ENCODE measurements around the gene PAN3. TPM values are rescaled to one million over a fixed set of nuclear protein-coding genes. Genes with fewer than 3 reads are reported as not detected.

Gene PAN3
- total RNA-seq, 4 donors from 2014 or later, result 26.2 to 30.4 (median 27.1) TPM

DNA sequence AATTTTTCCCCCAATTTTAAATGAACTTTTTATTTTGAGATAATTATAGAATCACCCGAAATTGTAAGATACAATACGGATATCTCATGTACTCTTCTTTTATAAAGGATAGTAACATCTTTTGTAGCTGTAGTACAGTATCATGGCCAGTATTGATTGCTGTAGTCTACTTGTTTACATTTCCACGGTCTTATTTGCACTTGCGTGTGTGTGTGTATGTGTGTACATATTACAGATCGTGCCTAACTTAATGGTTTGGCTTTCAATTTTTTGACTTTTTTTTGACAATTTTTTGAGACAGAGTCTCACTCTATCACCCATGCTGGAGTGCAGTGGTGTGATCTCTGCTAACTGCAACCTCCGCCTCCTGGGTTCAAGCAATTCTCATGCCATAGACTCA is 6.7 kb downstream of the PAN3 start:
- Histone ChIP-seq H3K9me3 (no peaks in the 10 kb centered on the region), H3K27ac (replicated peaks in 1 of 4) (no peak overlapping the region), H3K4me1 (peaks cover 14 to 41% (median 33%) of the 10 kb centered on the region in 4 donors), H3K4me3 (no peak overlapping the region), H3K27me3 (no peaks in the 10 kb centered on the region), H3K36me3 (peaks cover 0 to 6% (median 0%) of the 10 kb centered on the region in 4 donors)
- TF ChIP-seq POLR2A (IDR thresholded peaks at IDR 0.05; ENCODE audit: low read depth) (no peak), EP300 (IDR thresholded peaks at IDR 0.05) (no peak), POLR2AphosphoS5 (IDR thresholded peaks at IDR 0.05) (no peak)
- TF ChIP-seq, protein P1, sequence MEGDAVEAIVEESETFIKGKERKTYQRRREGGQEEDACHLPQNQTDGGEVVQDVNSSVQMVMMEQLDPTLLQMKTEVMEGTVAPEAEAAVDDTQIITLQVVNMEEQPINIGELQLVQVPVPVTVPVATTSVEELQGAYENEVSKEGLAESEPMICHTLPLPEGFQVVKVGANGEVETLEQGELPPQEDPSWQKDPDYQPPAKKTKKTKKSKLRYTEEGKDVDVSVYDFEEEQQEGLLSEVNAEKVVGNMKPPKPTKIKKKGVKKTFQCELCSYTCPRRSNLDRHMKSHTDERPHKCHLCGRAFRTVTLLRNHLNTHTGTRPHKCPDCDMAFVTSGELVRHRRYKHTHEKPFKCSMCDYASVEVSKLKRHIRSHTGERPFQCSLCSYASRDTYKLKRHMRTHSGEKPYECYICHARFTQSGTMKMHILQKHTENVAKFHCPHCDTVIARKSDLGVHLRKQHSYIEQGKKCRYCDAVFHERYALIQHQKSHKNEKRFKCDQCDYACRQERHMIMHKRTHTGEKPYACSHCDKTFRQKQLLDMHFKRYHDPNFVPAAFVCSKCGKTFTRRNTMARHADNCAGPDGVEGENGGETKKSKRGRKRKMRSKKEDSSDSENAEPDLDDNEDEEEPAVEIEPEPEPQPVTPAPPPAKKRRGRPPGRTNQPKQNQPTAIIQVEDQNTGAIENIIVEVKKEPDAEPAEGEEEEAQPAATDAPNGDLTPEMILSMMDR (IDR thresholded peaks at IDR 0.05), result no peak
- 92% methylated on average over 6 of the region's 6 CpGs for WGBS
- intact Hi-C loops (cut with DNase I), result no loop called here
- no peak for DNase-seq (ENCODE audit: extremely low spot score)

DNA sequence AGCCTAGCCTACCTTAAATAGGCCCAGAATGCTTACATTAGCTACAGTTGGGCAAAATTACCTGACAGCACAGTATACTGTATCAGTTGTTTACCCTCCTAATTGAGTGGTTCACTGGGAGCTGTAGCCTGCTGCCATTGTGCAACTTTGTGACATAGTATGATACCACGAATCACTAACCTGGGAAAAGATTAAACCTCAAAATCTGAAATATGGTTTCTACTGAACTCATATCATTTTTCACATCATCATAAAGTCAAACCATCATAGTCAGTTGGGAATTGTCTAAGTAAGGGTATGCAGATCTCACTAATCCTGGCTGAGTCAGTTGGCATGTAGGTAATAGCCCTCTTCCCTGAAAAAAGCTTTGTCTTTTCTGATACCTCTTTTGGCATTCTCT is 9.2 kb downstream of the PAN3 start:
- DNase-seq (ENCODE audit: extremely low spot score), result no peak
- H3K27ac ChIP-seq (replicated peaks in 1 of 4), result no peak overlapping the region
- H3K4me1 ChIP-seq, result peaks cover 0 to 22% (median 12%) of the 10 kb centered on the region in 4 donors
- H3K36me3 ChIP-seq, result peaks cover 0 to 6% (median 0%) of the 10 kb centered on the region in 4 donors
- H3K4me3 ChIP-seq, result no peak overlapping the region
- no peaks in the 10 kb centered on the region for H3K27me3 ChIP-seq
- H3K9me3 ChIP-seq, result no peaks in the 10 kb centered on the region
- intact Hi-C loops (cut with DNase I), result no loop called here
- WGBS, result 92% methylated on average over 1 of the region's 1 CpG
- TF ChIP-seq EP300 (IDR thresholded peaks at IDR 0.05) (no peak), POLR2AphosphoS5 (IDR thresholded peaks at IDR 0.05) (no peak), POLR2A (IDR thresholded peaks at IDR 0.05; ENCODE audit: low read depth) (no peak)
- TF ChIP-seq, protein P1 (IDR thresholded peaks at IDR 0.05), result no peak

DNA sequence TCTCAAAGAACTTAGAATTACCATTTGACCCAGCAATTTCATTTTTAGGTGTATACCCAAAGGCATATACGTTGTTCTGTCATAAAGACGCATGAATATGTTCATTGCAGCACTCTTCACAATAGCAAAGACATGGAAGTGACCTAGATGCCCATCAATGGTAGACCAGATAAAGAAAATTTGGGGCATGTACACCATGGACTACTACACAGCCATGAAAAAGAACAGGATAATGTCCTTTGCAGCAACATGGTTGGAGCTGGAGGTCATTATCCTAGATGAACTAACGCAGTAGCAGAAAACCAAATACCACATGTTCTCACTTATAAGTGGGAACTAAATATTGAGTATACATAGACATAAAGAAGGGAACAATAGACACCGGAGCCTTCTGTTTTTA is 20.7 kb downstream of the PAN3 start:
- no peak for DNase-seq (ENCODE audit: extremely low spot score)
- Histone ChIP-seq H3K27ac (replicated peaks in 1 of 4) (no peak overlapping the region), H3K9me3 (no peaks in the 10 kb centered on the region), H3K4me1 (peaks cover 11 to 32% (median 20%) of the 10 kb centered on the region in 4 donors), H3K36me3 (no peaks in the 10 kb centered on the region), H3K4me3 (no peak overlapping the region), H3K27me3 (no peaks in the 10 kb centered on the region)
- intact Hi-C loops (cut with DNase I), result no loop called here
- WGBS, result 93% methylated on average over 4 of the region's 4 CpGs
- TF ChIP-seq, protein P1 (IDR thresholded peaks at IDR 0.05), result no peak
- no peak for TF ChIP-seq EP300 (IDR thresholded peaks at IDR 0.05)
- no peak for TF ChIP-seq POLR2AphosphoS5 (IDR thresholded peaks at IDR 0.05)
- no peak for TF ChIP-seq POLR2A (IDR thresholded peaks at IDR 0.05; ENCODE audit: low read depth)

DNA sequence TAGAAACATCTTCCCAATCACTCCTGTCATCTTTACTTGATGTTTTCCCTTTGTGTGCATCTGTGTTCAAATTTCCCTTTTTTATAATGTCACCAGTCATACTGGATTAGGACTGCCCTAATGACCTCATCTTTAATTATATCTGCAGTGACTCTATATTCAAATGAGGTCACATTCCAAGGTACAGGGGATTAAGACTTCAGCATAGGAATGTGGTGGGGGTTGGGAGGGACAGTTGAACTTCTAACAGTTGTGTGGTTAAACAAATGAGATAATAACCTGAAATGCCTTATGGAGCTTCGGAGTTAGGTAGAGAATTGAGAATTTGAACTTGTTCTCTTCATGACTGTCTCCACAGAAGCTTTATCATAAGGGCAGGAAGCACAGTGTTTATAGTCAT is 23.0 kb downstream of the PAN3 start:
- TF ChIP-seq POLR2A (IDR thresholded peaks at IDR 0.05; ENCODE audit: low read depth), result no peak
- no peak for TF ChIP-seq POLR2AphosphoS5 (IDR thresholded peaks at IDR 0.05)
- no peak for TF ChIP-seq EP300 (IDR thresholded peaks at IDR 0.05)
- TF ChIP-seq, protein P1 (IDR thresholded peaks at IDR 0.05), result no peak
- Histone ChIP-seq H3K9me3 (no peaks in the 10 kb centered on the region), H3K27me3 (no peaks in the 10 kb centered on the region), H3K4me3 (no peak overlapping the region), H3K36me3 (no peaks in the 10 kb centered on the region), H3K4me1 (peaks cover 11 to 39% (median 20%) of the 10 kb centered on the region in 4 donors), H3K27ac (replicated peaks in 1 of 4) (no peak overlapping the region)
- intact Hi-C loops (cut with DNase I), result no loop called here
- DNase-seq (ENCODE audit: extremely low spot score), result no peak
- 37% methylated on average over 1 of the region's 1 CpG for WGBS

DNA sequence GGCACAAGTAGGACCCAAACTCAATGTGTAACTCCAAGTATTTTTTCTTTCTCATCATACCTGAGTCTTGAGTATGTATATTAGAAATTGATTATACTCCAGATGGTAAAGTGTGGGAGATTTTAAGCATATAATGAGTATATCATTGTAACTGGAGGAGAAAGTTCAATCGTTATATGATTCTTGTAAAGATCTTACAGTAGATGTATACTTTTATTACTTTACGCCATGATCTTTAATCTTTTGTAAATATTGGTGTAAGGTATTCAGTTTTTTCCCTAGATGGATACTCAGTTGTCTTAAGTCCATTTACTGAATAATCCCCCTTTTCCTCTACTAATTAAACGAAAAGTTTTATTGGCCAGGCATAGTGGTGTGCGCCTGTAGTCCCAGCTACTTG is 25.2 kb downstream of the PAN3 start:
- Histone ChIP-seq H3K27ac (replicated peaks in 1 of 4) (no peak overlapping the region), H3K4me3 (no peak overlapping the region), H3K4me1 (peaks cover 11 to 43% (median 20%) of the 10 kb centered on the region in 4 donors), H3K9me3 (no peaks in the 10 kb centered on the region), H3K27me3 (no peaks in the 10 kb centered on the region), H3K36me3 (no peaks in the 10 kb centered on the region)
- TF ChIP-seq, protein P1 (IDR thresholded peaks at IDR 0.05), result no peak
- TF ChIP-seq POLR2A (IDR thresholded peaks at IDR 0.05; ENCODE audit: low read depth) (no peak), EP300 (IDR thresholded peaks at IDR 0.05) (no peak), POLR2AphosphoS5 (IDR thresholded peaks at IDR 0.05) (no peak)
- 94% methylated on average over 4 of the region's 4 CpGs for WGBS
- intact Hi-C loops (cut with DNase I), result no loop called here
- no peak for DNase-seq (ENCODE audit: extremely low spot score)

Data from esophagus muscularis mucosa (tissue), 4 donors.